ENCODE data around the gene SHISA2.
A peak's percentile ranks its signal among the peaks of the same experiment; 100 is the strongest.

The SHISA2 gene

DNA sequence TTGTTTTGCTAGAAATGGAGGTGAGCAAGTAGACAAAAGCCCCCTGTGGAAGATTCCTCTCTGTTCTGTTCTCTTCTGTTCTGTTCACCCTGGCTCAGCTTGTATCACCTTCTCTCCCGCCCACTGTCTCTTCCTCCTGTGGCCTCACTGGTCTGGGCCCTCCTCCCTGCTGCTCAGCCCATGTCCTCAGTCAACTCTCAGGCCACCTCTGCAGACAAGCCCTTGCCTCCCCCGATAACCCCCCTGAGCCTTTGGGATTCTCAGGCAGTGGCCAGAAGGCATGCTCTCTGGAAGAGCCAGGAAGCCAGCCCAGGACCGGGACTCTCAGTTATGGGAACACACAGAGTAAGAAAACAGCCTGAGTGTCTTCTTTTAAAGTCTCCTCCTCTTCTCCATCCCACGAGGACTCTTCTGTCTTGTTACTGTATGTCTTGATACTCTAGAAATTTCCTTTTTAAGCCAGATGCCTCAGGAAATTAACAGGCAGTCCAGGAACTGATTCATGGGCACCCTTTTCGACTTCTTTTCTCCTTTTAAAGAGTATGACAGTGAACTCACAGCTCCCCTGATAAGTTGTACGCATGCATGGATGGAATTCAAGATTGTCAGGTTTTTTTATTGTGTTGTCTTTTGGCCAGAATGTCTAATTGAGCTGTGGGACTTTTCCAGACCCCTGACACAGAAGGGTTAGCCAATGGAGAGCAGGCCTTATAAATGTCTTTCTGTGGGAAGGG lies 33.7 kb downstream of the SHISA2 start:
- no peak for DNase-seq (ENCODE audit: low read depth in 2 of 2)

DNA sequence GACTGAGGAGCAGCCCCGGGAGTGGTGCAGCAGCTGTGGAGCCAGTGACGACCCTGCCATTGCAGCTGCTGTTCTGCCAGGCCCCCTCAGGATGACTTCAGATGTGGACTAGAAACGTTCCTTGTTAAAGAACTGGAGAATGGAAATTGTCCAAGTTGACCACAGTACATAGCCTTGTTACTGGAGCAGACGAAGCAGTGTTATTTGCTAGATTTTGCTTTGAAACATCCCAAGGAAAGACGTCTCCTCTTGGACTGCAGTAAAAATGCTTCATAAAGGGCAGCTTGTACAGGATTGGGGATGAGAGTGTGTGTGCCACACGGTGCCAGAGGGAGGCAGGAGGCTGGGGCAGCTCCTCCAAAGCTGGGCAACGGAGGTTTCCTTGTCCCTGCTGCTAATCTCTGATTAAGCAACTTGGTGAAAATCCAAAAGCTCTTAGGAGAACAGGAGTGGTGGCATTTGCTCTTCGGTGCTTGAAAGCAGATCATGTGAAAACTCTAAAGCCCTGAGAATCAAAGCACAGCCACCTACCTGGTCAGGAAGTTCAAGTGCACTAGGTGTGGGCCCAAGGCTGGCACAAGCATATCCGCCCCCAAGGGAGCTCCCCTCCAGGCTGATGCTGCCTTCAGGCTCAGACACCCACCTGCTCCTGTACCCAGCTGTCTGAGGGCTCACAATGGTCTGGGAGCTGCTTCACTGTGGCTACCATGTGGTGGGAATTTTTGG lies 34.5 kb downstream of the SHISA2 start:
- no peak for DNase-seq (ENCODE audit: low read depth in 2 of 2)

DNA sequence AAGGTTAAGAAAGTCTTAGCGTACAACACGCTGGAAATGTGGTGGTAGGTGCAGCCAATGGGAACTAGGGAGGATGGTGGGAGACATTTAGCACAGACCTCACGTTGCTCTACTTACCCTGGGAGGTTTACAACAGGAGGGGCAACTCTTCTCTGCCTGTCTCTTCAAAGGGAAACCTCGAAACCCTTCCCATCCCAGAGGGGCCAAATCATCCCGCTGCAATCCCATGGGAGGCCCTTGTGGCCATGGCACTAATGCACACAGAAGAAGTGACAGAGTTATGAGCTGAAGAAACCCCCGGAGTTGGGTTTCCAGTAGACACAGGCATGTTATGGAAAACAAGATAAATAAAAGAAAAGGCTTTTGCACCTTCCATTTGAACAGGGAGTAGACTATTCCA lies 35.6 kb downstream of the SHISA2 start:
- no peak for DNase-seq (ENCODE audit: low read depth in 2 of 2)

DNA sequence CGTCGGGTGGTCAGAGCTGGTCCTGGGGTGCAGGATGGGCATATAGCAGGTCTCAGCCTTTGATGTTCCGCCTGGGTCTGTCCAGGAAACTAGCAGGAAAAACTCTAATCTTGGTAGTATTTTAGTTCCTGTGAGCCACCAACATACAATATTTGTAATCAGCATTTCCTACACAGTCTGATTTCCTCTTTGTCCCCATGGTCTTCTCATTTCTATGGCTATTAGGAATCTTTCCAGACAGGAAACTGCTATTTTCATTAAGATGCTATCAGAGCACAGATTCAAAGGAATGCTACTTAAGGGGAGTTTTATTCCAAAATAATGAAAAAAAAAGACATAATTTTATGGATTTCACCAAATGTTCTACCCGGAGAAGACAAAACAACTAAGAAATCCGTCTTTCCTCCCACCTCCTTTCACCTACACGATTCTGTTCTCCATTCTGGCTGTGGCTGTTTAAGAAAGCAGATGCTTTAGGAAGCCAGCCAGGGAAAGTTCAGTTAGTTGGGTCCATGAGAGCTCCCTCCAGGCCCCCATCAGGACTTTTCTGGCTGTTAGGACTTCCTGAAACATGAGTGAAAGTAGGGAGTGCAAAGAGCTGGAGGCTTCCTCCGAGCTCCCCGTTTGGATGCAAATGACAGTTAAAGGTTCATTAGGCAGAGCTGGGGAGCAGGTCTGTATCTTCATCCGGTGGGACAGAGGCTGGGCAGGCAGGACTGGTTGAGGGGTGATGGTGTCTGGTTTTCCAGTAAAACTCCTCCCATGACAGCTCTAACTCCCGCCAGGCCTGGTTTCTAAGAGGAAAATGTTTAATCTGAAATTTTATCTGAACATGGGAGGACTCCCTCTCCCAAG lies 36.3 kb downstream of the SHISA2 start:
- no peak for DNase-seq (ENCODE audit: low read depth in 2 of 2)

DNA sequence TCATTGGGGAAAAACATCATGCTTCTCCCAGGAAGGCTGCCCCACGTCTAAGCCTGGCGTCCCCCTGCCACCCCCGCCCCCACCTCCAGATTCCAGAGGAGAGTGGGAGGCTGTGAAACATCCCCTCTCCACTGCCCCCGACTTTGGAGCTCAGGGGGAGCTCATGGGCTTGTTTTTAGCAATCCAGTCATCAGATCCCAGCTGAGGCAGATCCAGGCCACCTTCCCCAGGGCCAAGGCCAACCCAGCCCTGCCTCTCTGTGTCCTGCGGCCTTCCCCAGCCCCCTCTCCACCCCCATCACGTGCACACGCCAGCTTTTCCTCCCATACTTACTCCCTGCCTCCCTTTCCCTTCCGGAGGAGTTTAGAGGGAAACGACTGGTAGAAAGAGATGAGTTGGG lies 38.8 kb downstream of the SHISA2 start:
- DNase-seq (ENCODE audit: low read depth in 2 of 2): no peak

DNA sequence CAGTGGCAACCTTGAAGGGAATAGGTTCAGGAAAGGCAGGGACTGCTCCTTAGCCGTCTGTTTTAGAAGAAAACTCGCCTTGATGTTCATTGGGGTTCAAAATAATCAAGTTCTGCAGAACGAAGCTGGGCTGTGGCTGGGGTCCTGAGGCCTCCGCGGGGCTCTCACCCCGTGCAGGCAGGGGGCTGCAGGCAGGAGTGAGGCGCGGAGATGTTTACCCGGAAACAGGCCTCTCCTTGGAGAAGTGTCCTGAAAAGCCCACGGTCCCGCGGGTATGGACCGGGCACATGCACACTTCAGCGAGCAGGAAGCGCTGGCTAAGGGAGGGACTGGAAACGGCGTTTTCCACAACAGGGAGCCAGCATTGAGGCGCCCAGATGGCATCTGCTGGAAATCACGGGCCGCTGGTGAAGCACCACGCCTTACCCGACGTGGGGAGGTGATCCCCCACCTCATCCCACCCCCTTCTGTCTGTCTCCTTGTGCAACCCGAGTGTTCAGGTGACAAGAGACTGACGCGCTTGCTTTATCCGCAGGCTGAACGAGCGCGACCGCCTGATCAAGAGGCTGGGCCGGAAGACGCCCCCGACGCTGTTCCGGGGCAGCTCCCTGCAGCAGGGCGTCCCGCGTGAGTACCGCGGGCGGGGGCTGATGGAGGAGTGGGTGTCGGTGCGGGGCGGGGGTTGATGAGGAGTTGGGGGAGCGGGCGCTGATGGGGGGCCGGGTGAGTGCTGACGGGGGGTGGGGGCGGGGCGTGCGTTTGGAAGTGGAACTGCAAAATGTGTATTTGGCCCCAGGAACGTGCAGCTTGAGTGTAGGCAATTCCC lies 39.6 kb downstream of the SHISA2 start:
- DNase-seq (ENCODE audit: low read depth in 2 of 2): peak; percentile 38 to 39

DNA sequence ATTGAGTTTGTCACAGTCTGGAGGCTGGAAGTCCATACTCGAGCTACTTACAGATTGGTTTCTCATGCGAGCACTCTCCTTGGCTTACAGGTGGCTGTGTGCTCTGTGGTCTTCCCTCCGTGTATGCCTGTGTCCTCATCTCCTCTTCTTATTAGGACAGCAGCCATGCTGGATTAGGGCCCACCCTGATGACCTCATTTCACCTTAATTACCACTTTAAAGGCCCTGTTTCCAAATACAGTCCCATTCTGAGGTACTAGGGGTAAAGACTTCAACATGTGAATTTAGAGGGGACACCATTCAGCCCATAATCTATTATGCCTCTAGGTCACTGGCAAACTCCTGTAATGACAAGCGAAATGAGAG lies 40.6 kb downstream of the SHISA2 start:
- DNase-seq (ENCODE audit: low read depth in 2 of 2): no peak

DNA sequence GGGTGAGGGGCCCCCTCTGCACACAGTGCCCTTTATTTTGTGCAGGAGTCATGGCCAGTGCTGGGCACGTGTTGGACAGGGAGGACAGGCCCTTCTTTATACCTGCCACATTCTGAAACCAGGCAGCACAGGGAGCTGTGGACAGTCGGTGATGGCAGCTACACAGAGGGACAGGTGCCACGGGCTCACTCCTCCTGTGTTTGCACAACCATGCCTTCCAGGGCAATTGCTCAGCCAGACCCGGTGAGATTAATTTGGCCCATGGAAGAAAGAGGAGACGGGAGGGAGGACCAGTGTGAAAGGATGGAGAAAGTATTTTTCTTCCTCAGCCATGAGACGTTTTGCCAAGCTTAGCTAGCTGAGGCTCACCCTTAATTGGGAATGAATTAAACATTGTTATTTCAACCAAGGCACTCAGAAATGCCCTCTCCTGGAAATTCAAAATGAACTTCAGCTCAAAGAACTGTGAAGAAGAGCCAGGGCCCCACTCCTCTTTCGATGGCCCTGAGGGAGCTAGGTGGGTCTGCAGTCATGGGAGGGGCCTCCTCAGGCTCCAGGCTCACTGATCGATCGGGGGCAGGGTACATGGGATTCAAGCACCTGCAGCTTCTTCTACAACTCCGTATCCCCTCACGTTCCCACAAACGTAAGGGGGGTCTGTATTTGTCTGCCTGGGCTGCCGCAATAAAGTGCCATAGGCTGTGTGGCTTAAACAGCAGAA lies 41.2 kb downstream of the SHISA2 start:
- DNase-seq (ENCODE audit: low read depth in 2 of 2): no peak

DNA sequence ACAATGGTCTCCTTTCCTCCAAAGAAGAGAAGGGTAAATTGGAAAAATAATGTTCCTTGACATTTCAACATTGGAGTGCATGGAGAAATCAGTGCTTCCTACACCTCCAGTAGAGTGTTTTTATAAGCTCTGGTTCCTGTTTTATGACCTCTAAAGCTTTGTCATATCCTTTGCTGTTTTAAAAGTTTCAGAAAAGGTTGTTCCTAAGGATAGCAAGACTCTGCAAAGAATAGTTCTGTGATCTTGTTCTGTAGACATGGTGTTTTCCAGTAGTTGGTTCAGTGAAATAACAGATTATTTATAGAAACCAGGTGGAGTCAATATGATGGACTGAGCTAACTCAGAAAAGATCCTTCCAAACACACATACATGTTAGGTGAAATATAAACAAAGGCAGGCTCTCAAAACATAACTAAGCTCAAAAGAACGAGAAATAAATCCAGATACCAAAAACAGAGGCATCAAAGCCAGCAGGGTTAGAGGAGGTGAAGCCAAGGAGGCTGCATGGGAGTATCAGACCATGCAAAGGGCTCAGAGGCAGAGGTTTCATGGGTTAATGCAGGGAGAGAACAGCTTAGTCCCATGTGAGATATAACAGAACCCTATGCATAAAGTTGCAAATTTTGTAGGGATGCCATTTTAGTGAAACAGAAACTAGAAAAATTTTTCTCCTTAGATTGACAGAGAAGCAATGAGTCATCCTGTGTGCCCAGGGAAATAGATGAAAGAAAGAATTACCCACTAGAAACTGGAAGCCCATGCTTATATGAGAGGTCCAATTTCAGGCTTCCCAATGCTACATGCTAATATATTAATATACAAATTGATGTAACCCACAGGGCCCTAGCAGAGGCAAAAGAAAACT lies 44.3 kb downstream of the SHISA2 start:
- no peak for DNase-seq (ENCODE audit: low read depth in 2 of 2)

All from stimulated activated CD8-positive, alpha-beta memory T cell treated with anti-CD3 and anti-CD28 coated beads, Interleukin-15, amount 100 ng/mL, for 4 hours (primary cell).